SH-SY5Y (cell line): ENCODE results near the gene TLL1.

Experiments
- GATA2 ChIP-seq: IDR thresholded peaks from 2 replicates; pipeline ENCODE4 v1.6.1; 2011; ENCODE audit warnings: mild to moderate bottlenecking, low read depth, low read length
- GATA3 ChIP-seq: IDR thresholded peaks from 2 replicates; pipeline ENCODE4 v1.6.1; 2011; ENCODE audit warnings: low read depth, mild to moderate bottlenecking, low read length, moderate library complexity

The TLL1 gene

GRCh38 chr4:165873298-165874071 is 448 bp downstream of the TLL1 start:
- TF ChIP-seq GATA2 (no peak), GATA3 (no peak)

GRCh38 chr4:165874072-165874790 is 1.2 kb downstream of the TLL1 start:
- TF ChIP-seq GATA2 (no peak), GATA3 (no peak)

- TF ChIP-seq GATA2, result no peak
- TF ChIP-seq GATA3, result no peak
Observed at GRCh38 chr4:165874791-165875371, 1.8 kb downstream of the TLL1 start.

- TF ChIP-seq GATA3 (no peak), GATA2 (no peak)
Observed at GRCh38 chr4:165875446-165875845, 2.4 kb downstream of the TLL1 start.

- TF ChIP-seq GATA2, result no peak
- TF ChIP-seq GATA3, result no peak
Observed at GRCh38 chr4:165877286-165877685, 4.2 kb downstream of the TLL1 start.

- TF ChIP-seq GATA2 (no peak), GATA3 (no peak)
Observed at GRCh38 chr4:165879641-165880040, 6.6 kb downstream of the TLL1 start.

- TF ChIP-seq GATA2, result no peak
- no peak for TF ChIP-seq GATA3
Observed at GRCh38 chr4:165894159-165894558, 21.1 kb downstream of the TLL1 start.

- TF ChIP-seq GATA3 (no peak), GATA2 (no peak)
Observed at GRCh38 chr4:165905405-165906027, 32.5 kb downstream of the TLL1 start.

GRCh38 chr4:165906272-165906671 is 33.2 kb downstream of the TLL1 start:
- TF ChIP-seq GATA2, result no peak
- no peak for TF ChIP-seq GATA3

- TF ChIP-seq GATA3 (no peak), GATA2 (no peak)
Observed at GRCh38 chr4:165909947-165910346, 36.9 kb downstream of the TLL1 start.

- TF ChIP-seq GATA3 (no peak), GATA2 (no peak)
Observed at GRCh38 chr4:165915215-165915614, 42.2 kb downstream of the TLL1 start.

GRCh38 chr4:165921546-165921945 is 48.5 kb downstream of the TLL1 start:
- TF ChIP-seq GATA3 (no peak), GATA2 (no peak)

- TF ChIP-seq GATA3 (no peak), GATA2 (no peak)
Observed at GRCh38 chr4:165922747-165923146, 49.7 kb downstream of the TLL1 start.

- TF ChIP-seq GATA3 (no peak), GATA2 (no peak)
Observed at GRCh38 chr4:165926307-165926706, 53.3 kb downstream of the TLL1 start.

- TF ChIP-seq GATA3 (no peak), GATA2 (no peak)
Observed at GRCh38 chr4:165927366-165927765, 54.3 kb downstream of the TLL1 start.
